RWPE2 (cell line): ENCODE measurements around the gene STX1A.
A peak's percentile ranks its signal among the peaks of the same experiment; 100 is the strongest.
"Not testable (repeated sequence)": the region's sequence is repeated elsewhere in the genome, so short reads cannot be mapped to it uniquely, and the experiment has no call there.

Source experiments
- ATAC-seq: fragments of 200-7000 bp; cut with Tn5 transposase; 3 replicates; pipeline ENCODE4 v1.9.1; 2021; ENCODE audit warnings: low read depth
- DNase-seq: peaks from one replicate; pipeline ENCODE4 v3.0.0-alpha.2; 2020; ENCODE audit warnings: low spot score
- H3K27ac ChIP-seq: fragments of 450-650 bp; 2 replicates; pipeline ENCODE4 v1.5.1; 2017; ENCODE audit warnings: mild to moderate bottlenecking; ENCODE audit not compliant: poor library complexity, severe bottlenecking
- H3K27me3 ChIP-seq: fragments of 250-450 bp; sonication (Bioruptor Pico); 2 replicates; pipeline ENCODE4 v1.5.1; 2021; ENCODE audit warnings: mild to moderate bottlenecking, moderate library complexity; ENCODE audit not compliant: insufficient read depth, poor library complexity, severe bottlenecking
- H3K36me3 ChIP-seq: fragments of 250-450 bp; sonication (Bioruptor Pico); 2 replicates; pipeline ENCODE4 v1.5.1; 2020; ENCODE audit warnings: low read depth, mild to moderate bottlenecking, moderate library complexity
- H3K4me1 ChIP-seq: fragments of 250-450 bp; sonication (Bioruptor Pico); 2 replicates; pipeline ENCODE4 v1.5.1; 2021; ENCODE audit warnings: mild to moderate bottlenecking, moderate library complexity; ENCODE audit not compliant: insufficient read depth, poor library complexity, severe bottlenecking
- H3K4me3 ChIP-seq: fragments of 250-450 bp; sonication (Bioruptor Pico); 2 replicates; pipeline ENCODE4 v1.5.1; 2021; ENCODE audit warnings: mild to moderate bottlenecking, moderate library complexity; ENCODE audit not compliant: severe bottlenecking
- H3K9me3 ChIP-seq: fragments of 250-450 bp; sonication (Bioruptor Pico); 2 replicates; pipeline ENCODE4 v1.5.1; 2021; ENCODE audit warnings: mild to moderate bottlenecking, moderate library complexity; ENCODE audit not compliant: severe bottlenecking
- TF ChIP-seq, protein P1 (sequence below): fragments of 450-650 bp; IDR thresholded peaks from one replicate; pipeline ENCODE4 v1.5.1; 2017; ENCODE audit warnings: mild to moderate bottlenecking, moderate library complexity; ENCODE audit not compliant: poor library complexity, severe bottlenecking

Gene STX1A

DNA sequence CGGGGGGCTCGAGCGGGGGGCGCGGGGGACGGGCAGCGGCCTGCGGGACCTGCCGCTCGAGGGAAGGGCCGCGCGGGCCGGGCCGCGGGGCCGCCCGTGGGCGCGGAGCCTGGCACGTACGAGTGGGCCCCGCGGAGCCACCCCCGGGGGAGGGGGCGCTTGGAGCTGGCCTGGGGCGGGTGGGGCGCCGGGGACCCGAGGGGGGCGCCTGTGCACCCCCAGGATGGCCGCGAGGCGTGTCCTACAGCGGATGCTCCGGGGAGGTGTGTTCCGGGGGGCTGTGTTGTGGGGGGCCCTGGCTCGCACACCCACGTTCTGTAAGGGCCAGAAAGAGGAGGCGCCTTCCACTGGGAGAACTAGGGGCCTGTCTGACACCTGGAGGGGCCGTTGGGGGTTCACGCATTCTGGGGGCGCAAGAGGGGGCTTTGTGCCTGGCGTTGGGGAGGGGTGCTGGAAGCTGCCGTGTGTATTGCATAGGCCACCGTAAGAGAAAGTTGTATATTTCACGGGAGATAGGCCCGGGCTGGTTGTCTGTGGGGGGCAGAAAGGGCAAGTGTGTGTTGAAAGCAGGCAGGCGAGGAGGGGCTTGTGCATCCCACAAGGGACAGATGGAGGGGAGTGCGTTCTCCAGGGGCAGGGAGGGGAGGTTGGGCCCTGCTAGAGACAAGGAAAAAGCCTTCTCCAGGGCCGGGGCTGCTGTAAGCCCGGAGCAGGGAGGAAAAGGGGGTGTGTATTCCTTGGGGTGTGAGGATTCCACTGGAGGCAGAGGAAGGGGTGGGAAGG, 51.2 kb downstream of the STX1A start:
- Histone ChIP-seq H3K27ac (no peak overlapping the region), H3K36me3 (no peaks in the 10 kb centered on the region), H3K4me3 (peak overlapping the region; percentile 88), H3K27me3 (no peaks in the 10 kb centered on the region), H3K9me3 (no peaks in the 10 kb centered on the region), H3K4me1 (no peaks in the 10 kb centered on the region)
- DNase-seq (no peak), ATAC-seq (no peak)
- TF ChIP-seq, protein P1, sequence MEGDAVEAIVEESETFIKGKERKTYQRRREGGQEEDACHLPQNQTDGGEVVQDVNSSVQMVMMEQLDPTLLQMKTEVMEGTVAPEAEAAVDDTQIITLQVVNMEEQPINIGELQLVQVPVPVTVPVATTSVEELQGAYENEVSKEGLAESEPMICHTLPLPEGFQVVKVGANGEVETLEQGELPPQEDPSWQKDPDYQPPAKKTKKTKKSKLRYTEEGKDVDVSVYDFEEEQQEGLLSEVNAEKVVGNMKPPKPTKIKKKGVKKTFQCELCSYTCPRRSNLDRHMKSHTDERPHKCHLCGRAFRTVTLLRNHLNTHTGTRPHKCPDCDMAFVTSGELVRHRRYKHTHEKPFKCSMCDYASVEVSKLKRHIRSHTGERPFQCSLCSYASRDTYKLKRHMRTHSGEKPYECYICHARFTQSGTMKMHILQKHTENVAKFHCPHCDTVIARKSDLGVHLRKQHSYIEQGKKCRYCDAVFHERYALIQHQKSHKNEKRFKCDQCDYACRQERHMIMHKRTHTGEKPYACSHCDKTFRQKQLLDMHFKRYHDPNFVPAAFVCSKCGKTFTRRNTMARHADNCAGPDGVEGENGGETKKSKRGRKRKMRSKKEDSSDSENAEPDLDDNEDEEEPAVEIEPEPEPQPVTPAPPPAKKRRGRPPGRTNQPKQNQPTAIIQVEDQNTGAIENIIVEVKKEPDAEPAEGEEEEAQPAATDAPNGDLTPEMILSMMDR = peak; percentile 2

DNA sequence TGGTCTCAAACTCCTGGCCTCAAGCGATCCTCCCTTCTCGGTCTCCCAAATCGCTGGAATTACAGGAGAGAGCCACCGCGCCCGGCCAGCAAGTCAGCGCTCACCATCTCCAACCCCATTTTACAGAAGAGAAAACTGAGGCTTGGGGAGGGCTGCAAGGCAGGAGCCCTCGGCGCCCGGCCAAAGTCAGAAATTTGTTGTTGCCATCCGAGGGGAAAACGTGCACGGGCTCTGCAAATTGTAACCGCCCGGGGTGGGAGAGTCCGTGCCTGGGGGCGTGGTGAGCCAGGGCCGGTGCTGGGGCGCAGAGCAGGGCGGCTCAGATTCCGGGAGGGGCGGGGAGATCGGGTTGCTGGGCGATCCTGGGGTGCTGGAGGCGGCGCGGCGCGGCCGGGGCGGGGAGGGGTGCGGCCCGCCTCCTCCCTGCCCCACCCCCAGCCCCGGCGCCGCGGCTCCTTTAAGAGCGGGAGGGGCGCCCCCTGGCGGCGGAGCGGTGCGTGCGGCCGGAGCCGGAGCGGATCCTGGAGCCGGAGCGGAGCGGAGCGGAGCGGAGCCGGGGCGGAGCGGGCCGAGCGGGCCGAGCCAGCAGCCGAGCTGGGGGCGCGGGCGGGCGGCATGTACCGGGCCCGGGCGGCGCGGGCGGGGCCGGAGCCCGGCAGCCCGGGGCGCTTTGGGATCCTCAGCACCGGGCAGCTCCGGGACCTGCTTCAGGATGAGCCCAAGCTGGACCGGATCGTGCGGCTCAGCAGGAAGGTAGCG, 51.9 kb downstream of the STX1A start, which contains the start of gene VPS37D:
Gene VPS37D (plus strand): TSS at position 488 of the 759 bp plus-strand sequence. CDS start 128 bp downstream, at position 616.
- H3K27ac ChIP-seq = no peak within 1 kb of the TSS
- no peaks in the 10 kb centered on the region for H3K9me3 ChIP-seq
- peak within 1 kb of the TSS; percentile 88 for H3K4me3 ChIP-seq
- TF ChIP-seq, protein P1 = peak; percentile 96
- peak; percentile 93 for ATAC-seq
- DNase-seq = peak; percentile 89
- H3K36me3 ChIP-seq = no peaks in the 10 kb centered on the region
- no peaks in the 10 kb centered on the region for H3K27me3 ChIP-seq
- no peaks in the 10 kb centered on the region for H3K4me1 ChIP-seq

DNA sequence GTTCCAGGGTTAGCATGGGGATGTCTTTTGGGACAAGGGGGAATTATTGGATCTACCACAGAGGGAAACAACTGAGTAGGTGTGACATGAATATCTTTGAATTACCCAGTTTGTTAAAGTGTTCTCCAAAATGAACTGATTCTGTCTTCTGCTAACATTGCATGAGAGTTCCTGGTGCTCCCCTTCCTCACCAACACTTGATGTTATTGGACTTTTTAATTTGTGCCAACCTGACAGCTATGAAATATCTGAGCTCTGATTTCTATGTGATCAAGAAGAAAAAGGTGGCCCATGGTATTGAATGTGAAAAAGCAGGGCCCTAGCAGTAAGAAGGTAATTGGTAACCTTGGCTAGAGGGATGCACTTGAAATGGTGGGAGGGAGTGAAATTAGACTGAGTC, 56.4 kb downstream of the STX1A start:
- Histone ChIP-seq H3K9me3 (no peaks in the 10 kb centered on the region), H3K36me3 (no peaks in the 10 kb centered on the region), H3K4me1 (no peaks in the 10 kb centered on the region), H3K27ac (no peak overlapping the region), H3K27me3 (no peaks in the 10 kb centered on the region), H3K4me3 (no peak overlapping the region)
- ATAC-seq (no peak), DNase-seq (no peak)
- TF ChIP-seq, protein P1 = no peak

DNA sequence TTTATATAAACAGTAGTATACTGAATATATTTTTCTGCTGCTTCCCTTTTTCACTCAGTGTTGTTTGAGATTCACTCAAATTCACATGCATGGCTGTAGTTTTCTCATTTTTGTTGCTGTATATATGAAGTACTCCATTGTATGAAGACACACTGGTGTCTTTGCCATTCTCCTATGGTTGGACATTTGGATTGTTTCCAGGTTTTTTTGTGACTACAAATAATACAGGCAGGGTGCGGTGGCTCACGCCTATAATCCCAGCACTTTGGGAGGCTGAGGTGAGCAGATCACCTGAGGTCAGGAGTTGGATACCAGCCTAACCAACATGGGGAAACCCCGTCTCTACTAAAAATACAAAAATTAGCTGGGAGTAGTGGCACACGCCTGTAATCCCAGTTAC, 58.9 kb downstream of the STX1A start:
- H3K27ac ChIP-seq, H3K4me3 ChIP-seq, H3K27me3 ChIP-seq, H3K9me3 ChIP-seq, ATAC-seq, DNase-seq, H3K36me3 ChIP-seq, H3K4me1 ChIP-seq: not testable (repeated sequence)

DNA sequence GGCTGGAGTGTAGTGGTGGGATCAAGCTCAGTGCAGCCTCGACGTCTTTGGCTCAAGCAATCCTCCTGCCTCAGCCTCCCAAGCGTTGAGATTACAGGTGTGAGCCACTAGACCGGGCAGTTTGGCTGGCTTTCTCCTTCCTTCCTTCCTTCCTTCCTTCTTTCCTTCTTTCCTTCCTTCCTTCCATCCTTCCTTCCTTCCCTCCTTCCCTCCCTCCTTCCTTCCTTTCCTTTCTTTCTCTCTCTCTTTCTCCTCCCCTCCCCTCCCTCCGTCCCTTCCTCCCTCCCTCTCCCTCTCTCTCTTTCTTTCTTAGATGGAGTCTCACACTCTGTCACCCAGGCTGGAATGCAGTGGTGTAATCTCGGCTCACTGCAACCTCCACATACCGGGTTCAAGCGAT, 59.5 kb downstream of the STX1A start:
- Histone ChIP-seq H3K4me3 (no peak overlapping the region), H3K4me1 (no peaks in the 10 kb centered on the region), H3K36me3 (no peaks in the 10 kb centered on the region), H3K9me3 (no peaks in the 10 kb centered on the region), H3K27ac (no peak overlapping the region), H3K27me3 (no peaks in the 10 kb centered on the region)
- ATAC-seq (no peak), DNase-seq (no peak)
- TF ChIP-seq, protein P1 = no peak

DNA sequence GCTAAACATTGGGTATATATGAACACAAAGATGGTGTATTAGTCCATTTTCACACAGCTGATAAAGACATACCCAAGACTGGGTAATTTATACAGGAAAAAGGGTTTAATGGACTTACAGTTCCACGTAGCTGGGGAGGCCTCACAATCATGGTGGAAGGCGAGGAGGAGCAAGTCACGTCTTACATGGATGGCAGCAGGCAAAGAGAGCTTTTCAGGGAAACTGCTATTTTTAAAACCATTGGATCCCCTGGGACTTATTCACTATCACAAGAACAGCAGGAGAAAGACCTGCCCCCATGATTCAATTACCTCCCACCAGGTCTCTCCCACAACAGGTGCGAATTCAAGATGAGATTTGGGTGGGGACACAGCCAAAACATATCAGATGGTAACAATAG, 64.2 kb downstream of the STX1A start:
- H3K27me3 ChIP-seq, ATAC-seq, H3K4me3 ChIP-seq, H3K4me1 ChIP-seq, H3K27ac ChIP-seq, H3K36me3 ChIP-seq, H3K9me3 ChIP-seq, DNase-seq: not testable (repeated sequence)
